Ovary (tissue), 9 donors: ENCODE results near the gene SORCS2. TPM values are rescaled to one million over a fixed set of nuclear protein-coding genes. Genes with fewer than 3 reads are reported as not detected.

ENCODE experiments used
- DNase-seq, 5 donors: peaks; one replicate each; pipeline ENCODE4 v3.0.0-alpha.2; 2019 to 2020
- H3K27ac ChIP-seq, 2 donors: fragments of 200-600 bp; one replicate each; pipeline versions ENCODE4 v1.5.1 to v1.8.0; 2019 to 2022
- H3K27me3 ChIP-seq: fragments of 200-600 bp; one replicate; pipeline ENCODE4 v1.8.0; 2022
- H3K36me3 ChIP-seq: fragments of 200-600 bp; sonication (generic); one replicate; pipeline ENCODE4 v1.5.1; 2019
- H3K4me1 ChIP-seq: one replicate; pipeline ENCODE4 v1.8.1; 2013; ENCODE audit warnings: mild to moderate bottlenecking, moderate library complexity; ENCODE audit not compliant: insufficient read depth
- H3K4me3 ChIP-seq: fragments of 200-600 bp; sonication (generic); one replicate; pipeline ENCODE4 v1.5.1; 2017
- H3K9me3 ChIP-seq, 2 donors: fragments of 200-600 bp in 1 of 2; sonication (generic) in 1 of 2; one replicate each; pipeline versions ENCODE4 v1.5.1 to v1.8.1; 2013 to 2019; ENCODE audit warnings: mild to moderate bottlenecking in 1 of 2, moderate library complexity in 1 of 2
- EP300 ChIP-seq: sonication (generic); formaldehyde crosslinking; IDR thresholded peaks from one replicate; pipeline ENCODE4 v1.6.1; 2017; ENCODE audit warnings: antibody characterized with exemption
- POLR2A ChIP-seq: fragments of 450-650 bp; IDR thresholded peaks from one replicate; pipeline ENCODE4 v1.6.1; 2017; ENCODE audit warnings: antibody characterized with exemption, mild to moderate bottlenecking, moderate library complexity
- WGBS, 3 donors: extraction: QIAGEN DNeasy Blood & Tissue Kit in 1 of 3; methylation state at CpG; one replicate each; pipeline versions ENCODE4 v1.1.5 to v1.1.7; 2013 to 2017; 5-methylcytosine and 5-hydroxymethylcytosine counted together
- intact Hi-C, 4 donors: fragments of 100-400 bp; cut with DNase I; formaldehyde crosslinking; loops; one replicate each; pipeline versions ENCODE4 v1.11.0 to v1.15.1; 2022 to 2023
- polyA plus RNA-seq, 2 donors: library from polyadenylated mRNA; stranded (reverse); fragments of 200-250 nt in 1 of 2; fragments of 350-450 nt in 1 of 2; fragmentation: Illumina TruSeq in 1 of 2; extraction: RNeasy Lipid Tissue Mini Kit (QIAGEN cat#74804) in 1 of 2; gene quantifications; one replicate each; pipeline ENCODE4 v1.2.3, GENCODE V29; 2013 to 2014
- total RNA-seq, 7 donors: library from RNA; depleted of rRNA in 2 of 7; stranded (reverse); fragments of >200 nt in 2 of 7; fragmentation: NEBNext Ultra II Directional in 3 of 7; extraction: Animal tissue kit (Norgen Biotek cat#: 25700) in 3 of 7; gene quantifications; one replicate each; pipeline versions ENCODE4 v1.1.0 to v1.2.4, GENCODE V29; 2016 to 2023
- TF ChIP-seq, protein P1 (sequence below), 3 donors: fragments of 450-650 bp in 2 of 3; fragments of 200-600 bp in 1 of 3; IDR thresholded peaks; one replicate each; pipeline versions ENCODE4 v1.5.1 to v1.8.0; 2016 to 2022; ENCODE audit warnings: antibody characterized with exemption in 3 of 3, mild to moderate bottlenecking in 1 of 3
- donor health status: DM: no; HTN: no; CAD: no; lungs with moderate emphysema.
- donor health status: DM: no; HTN: no; CAD: no.
- donor health status: Bipolar disorder and iron deficiency.
- donor health status: DM: yes; HTN: yes; CAD: no.
- donor health status: DM: no; HTN: no; CAD: no.
- donor health status: DM: yes; HTN: yes; CAD: no.

Gene SORCS2
- total and polyA plus RNA-seq, 9 donors: 0.60 to 23.9 (median 7.1) TPM

DNA sequence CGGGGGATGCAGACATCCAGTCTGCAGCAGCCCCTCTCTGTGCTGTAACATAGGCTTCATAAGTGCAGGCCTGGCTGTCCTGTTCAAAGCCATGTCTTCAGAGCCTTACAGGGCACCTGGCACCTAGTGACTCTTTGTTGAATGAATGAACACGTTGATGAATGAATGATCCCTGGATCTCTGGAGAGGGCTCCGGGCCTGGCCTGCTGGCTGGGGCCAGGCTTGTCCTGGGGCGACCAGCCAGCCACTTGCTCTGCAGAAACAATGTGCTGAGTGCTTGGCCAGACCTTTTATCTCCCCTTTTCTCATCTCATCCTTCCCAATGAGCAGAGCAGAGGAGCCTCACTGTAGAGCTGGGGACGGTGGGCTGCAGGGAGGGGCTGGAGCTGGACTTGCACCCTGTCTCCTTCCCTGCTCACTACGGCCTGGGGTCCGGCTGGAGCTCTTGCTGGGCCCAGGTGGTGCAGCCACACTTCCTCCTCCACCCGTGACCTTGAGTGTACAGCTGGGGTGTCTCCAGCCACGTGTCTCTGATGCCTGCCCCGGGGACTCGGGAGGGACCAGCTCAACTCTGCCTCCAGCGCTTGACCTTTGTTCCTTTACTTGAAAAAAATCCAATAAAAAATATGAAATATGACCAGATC, 164.5 kb downstream of the SORCS2 start:
- Histone ChIP-seq H3K27me3 (no peaks in the 10 kb centered on the region), H3K36me3 (no peaks in the 10 kb centered on the region), H3K27ac (peak overlapping the region in 1 of 2 donors; percentile 26), H3K9me3 (no peaks in the 10 kb centered on the region), H3K4me3 (no peak overlapping the region), H3K4me1 (peaks cover 21% of the 10 kb centered on the region)
- 23 to 40% (median 39%) methylated on average over 12 of the region's 12 CpGs for WGBS, 3 donors
- peak in 4 of 5 donors; percentile 43 to 68 (median 58) for DNase-seq
- intact Hi-C loops: no loop called here
- TF ChIP-seq, protein P1, sequence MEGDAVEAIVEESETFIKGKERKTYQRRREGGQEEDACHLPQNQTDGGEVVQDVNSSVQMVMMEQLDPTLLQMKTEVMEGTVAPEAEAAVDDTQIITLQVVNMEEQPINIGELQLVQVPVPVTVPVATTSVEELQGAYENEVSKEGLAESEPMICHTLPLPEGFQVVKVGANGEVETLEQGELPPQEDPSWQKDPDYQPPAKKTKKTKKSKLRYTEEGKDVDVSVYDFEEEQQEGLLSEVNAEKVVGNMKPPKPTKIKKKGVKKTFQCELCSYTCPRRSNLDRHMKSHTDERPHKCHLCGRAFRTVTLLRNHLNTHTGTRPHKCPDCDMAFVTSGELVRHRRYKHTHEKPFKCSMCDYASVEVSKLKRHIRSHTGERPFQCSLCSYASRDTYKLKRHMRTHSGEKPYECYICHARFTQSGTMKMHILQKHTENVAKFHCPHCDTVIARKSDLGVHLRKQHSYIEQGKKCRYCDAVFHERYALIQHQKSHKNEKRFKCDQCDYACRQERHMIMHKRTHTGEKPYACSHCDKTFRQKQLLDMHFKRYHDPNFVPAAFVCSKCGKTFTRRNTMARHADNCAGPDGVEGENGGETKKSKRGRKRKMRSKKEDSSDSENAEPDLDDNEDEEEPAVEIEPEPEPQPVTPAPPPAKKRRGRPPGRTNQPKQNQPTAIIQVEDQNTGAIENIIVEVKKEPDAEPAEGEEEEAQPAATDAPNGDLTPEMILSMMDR (IDR thresholded peaks at IDR 0.05): no peak
- TF ChIP-seq EP300 (no peak), POLR2A (no peak)

DNA sequence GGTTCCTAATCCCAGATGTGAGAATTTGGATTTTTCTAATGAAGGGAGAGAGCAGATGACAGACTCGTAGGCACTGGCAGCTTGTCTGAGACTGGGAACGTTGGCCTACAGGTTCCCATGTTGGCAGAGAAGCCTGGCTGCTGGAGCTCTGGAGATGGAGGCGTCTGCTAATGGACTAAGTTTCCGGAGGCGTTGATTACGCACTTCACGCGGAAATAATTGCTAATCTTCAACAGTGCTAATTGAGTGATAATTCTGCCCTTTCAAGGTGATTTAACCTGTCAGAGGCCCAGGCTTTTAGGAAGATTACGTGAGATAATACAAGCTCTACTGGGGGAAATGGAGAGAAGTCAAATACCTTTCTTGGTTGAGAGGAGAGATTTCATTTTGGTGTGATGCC, 165.0 kb downstream of the SORCS2 start:
- H3K4me1 ChIP-seq: peaks cover 21% of the 10 kb centered on the region
- no peaks in the 10 kb centered on the region for H3K9me3 ChIP-seq
- no peak overlapping the region for H3K4me3 ChIP-seq
- intact Hi-C loops: no loop called here
- 72 to 82% (median 80%) methylated on average over 9 of the region's 9 CpGs for WGBS, 3 donors
- H3K36me3 ChIP-seq: no peaks in the 10 kb centered on the region
- peak in 1 of 5 donors; percentile 23 for DNase-seq
- no peaks in the 10 kb centered on the region for H3K27me3 ChIP-seq
- no peak for TF ChIP-seq EP300
- TF ChIP-seq, protein P1 (IDR thresholded peaks at IDR 0.05): no peak
- no peak for TF ChIP-seq POLR2A
- peak overlapping the region in 1 of 2 donors; percentile 26 for H3K27ac ChIP-seq

DNA sequence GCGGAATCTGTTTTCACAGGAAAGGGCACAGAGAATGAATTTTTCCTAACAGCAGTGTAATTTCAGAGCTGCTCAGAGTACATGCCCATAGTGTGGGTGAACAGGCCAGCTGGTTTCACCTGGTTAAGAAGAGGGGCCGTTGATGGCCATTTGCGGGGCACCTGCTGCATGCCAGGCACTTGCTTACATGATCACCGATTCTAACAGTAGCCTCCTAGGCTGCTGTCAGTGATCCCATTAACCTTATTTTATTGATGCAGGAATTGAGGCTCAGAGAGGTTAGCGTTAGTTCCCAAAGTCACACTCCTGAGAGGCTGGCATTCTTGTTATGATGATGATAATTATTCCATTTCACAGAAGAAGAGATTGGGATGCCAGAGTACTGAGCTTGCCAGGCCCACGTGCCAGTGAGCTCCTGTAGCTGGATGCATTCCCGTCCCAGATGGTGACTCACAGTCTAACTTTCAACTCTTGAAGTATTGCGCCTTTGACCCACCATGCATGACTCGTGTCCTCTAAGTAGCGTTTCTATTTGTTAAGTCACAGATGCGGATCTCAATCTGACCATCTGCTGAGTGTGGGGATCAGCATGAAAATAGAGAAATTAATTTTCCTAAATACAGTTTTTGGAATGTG, 165.9 kb downstream of the SORCS2 start:
- no peak overlapping the region for H3K4me3 ChIP-seq
- intact Hi-C loops: no loop called here
- 43 to 53% (median 44%) methylated on average over 11 of the region's 11 CpGs for WGBS, 3 donors
- no peak overlapping the region for H3K27ac ChIP-seq
- TF ChIP-seq POLR2A: no peak
- TF ChIP-seq, protein P1 (IDR thresholded peaks at IDR 0.05): no peak
- no peak for TF ChIP-seq EP300
- H3K9me3 ChIP-seq: no peaks in the 10 kb centered on the region
- H3K27me3 ChIP-seq: no peaks in the 10 kb centered on the region
- DNase-seq: peak; percentile 51 to 64 (median 56)
- no peaks in the 10 kb centered on the region for H3K36me3 ChIP-seq
- peaks cover 21% of the 10 kb centered on the region for H3K4me1 ChIP-seq

DNA sequence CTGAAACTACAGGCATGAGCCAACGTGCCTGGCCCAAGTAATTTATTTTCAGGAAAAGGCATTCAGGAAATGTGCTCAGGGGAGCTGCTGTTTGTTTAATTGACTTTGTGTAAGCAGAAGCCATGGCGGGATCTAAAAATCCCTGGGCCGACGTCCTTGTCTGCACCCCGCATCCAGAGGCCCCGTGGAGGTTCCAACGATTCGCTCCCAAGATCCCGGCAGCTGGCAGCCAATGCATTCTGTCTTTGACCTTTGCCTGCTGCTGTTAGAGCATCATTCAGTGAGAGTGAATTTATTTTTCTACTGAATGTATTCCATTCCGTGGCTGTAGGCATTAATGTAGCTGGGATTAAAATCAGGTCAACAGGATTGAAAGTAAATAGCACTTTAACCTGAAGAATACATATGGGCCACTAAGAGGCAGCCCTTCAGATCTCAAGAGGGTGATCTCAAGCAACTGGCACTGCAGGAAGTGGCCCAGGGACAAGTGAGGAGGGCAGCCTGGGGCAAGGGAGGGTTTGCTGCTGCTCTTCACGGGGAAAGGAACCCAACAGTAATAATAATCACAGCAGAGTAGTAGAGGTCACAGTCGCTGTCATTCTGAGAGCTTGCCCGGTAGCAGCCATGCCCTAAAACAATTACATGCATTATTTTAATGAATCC, 167.2 kb downstream of the SORCS2 start:
- Histone ChIP-seq H3K36me3 (no peaks in the 10 kb centered on the region), H3K4me1 (peaks cover 14% of the 10 kb centered on the region), H3K9me3 (no peaks in the 10 kb centered on the region), H3K4me3 (no peak overlapping the region), H3K27ac (no peak overlapping the region), H3K27me3 (no peaks in the 10 kb centered on the region)
- intact Hi-C loops: no loop called here
- DNase-seq: peak in 2 of 5 donors; percentile 31 to 47
- WGBS, 3 donors: 35 to 60% (median 55%) methylated on average over 13 of the region's 13 CpGs
- TF ChIP-seq POLR2A (no peak), EP300 (no peak)
- TF ChIP-seq, protein P1 (IDR thresholded peaks at IDR 0.05): no peak
